Measurements from ENCODE around the gene STOM.
"Not testable (repeated sequence)": the region's sequence is repeated elsewhere in the genome, so short reads cannot be mapped to it uniquely, and the experiment has no call there.

STOM gene

GRCh38 chr9:121369595-121370265 lies at the start of gene STOM:
STOM (minus strand) TSS chr9:121370250; CDS start chr9:121370187, 63 bp downstream.
- peak; percentile 73 for DNase-seq

- DNase-seq: no peak
Observed at GRCh38 chr9:121411993-121412392, 41.9 kb upstream of the STOM start.

GRCh38 chr9:121405899-121406298 lies 35.8 kb upstream of the STOM start:
- no peak for DNase-seq

- DNase-seq: no peak
Observed at GRCh38 chr9:121404906-121405305, 34.9 kb upstream of the STOM start.

- DNase-seq: no peak
Observed at GRCh38 chr9:121399883-121400607, 30.0 kb upstream of the STOM start.

- no peak for DNase-seq
Observed at GRCh38 chr9:121399126-121399882, 29.3 kb upstream of the STOM start.

- no peak for DNase-seq
Observed at GRCh38 chr9:121398374-121398773, 28.3 kb upstream of the STOM start.

- not testable (repeated sequence) for DNase-seq
Observed at GRCh38 chr9:121397277-121397676, 27.2 kb upstream of the STOM start.

- no peak for DNase-seq
Observed at GRCh38 chr9:121395558-121395957, 25.5 kb upstream of the STOM start.

- DNase-seq: no peak
Observed at GRCh38 chr9:121394292-121394691, 24.2 kb upstream of the STOM start.

GRCh38 chr9:121393318-121393717 lies 23.3 kb upstream of the STOM start:
- DNase-seq: no peak

- DNase-seq: no peak
Observed at GRCh38 chr9:121390372-121390771, 20.3 kb upstream of the STOM start.

- DNase-seq: no peak
Observed at GRCh38 chr9:121388140-121388905, 18.3 kb upstream of the STOM start.

GRCh38 chr9:121386442-121387175 lies 16.6 kb upstream of the STOM start:
- no peak for DNase-seq

- no peak for DNase-seq
Observed at GRCh38 chr9:121383715-121384114, 13.7 kb upstream of the STOM start.

GRCh38 chr9:121380846-121381245 lies 10.8 kb upstream of the STOM start:
- no peak for DNase-seq

- no peak for DNase-seq
Observed at GRCh38 chr9:121376214-121376830, 6.3 kb upstream of the STOM start.

- DNase-seq: no peak
Observed at GRCh38 chr9:121373011-121373729, 3.1 kb upstream of the STOM start.

GRCh38 chr9:121372239-121373010 lies 2.4 kb upstream of the STOM start:
- no peak for DNase-seq

GRCh38 chr9:121371495-121372061 lies 1.5 kb upstream of the STOM start:
- no peak for DNase-seq
